NCI-H2227 (cell line): Measurements from ENCODE around the gene MYOF.

ENCODE experiments used
- DNase-seq: peaks from one replicate; lab custom pipeline; 2025; ENCODE audit not compliant: unreplicated experiment; lab: John Stamatoyannopoulos, UW

The MYOF gene, protein sequence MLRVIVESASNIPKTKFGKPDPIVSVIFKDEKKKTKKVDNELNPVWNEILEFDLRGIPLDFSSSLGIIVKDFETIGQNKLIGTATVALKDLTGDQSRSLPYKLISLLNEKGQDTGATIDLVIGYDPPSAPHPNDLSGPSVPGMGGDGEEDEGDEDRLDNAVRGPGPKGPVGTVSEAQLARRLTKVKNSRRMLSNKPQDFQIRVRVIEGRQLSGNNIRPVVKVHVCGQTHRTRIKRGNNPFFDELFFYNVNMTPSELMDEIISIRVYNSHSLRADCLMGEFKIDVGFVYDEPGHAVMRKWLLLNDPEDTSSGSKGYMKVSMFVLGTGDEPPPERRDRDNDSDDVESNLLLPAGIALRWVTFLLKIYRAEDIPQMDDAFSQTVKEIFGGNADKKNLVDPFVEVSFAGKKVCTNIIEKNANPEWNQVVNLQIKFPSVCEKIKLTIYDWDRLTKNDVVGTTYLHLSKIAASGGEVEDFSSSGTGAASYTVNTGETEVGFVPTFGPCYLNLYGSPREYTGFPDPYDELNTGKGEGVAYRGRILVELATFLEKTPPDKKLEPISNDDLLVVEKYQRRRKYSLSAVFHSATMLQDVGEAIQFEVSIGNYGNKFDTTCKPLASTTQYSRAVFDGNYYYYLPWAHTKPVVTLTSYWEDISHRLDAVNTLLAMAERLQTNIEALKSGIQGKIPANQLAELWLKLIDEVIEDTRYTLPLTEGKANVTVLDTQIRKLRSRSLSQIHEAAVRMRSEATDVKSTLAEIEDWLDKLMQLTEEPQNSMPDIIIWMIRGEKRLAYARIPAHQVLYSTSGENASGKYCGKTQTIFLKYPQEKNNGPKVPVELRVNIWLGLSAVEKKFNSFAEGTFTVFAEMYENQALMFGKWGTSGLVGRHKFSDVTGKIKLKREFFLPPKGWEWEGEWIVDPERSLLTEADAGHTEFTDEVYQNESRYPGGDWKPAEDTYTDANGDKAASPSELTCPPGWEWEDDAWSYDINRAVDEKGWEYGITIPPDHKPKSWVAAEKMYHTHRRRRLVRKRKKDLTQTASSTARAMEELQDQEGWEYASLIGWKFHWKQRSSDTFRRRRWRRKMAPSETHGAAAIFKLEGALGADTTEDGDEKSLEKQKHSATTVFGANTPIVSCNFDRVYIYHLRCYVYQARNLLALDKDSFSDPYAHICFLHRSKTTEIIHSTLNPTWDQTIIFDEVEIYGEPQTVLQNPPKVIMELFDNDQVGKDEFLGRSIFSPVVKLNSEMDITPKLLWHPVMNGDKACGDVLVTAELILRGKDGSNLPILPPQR (N-terminal part only)

DNA sequence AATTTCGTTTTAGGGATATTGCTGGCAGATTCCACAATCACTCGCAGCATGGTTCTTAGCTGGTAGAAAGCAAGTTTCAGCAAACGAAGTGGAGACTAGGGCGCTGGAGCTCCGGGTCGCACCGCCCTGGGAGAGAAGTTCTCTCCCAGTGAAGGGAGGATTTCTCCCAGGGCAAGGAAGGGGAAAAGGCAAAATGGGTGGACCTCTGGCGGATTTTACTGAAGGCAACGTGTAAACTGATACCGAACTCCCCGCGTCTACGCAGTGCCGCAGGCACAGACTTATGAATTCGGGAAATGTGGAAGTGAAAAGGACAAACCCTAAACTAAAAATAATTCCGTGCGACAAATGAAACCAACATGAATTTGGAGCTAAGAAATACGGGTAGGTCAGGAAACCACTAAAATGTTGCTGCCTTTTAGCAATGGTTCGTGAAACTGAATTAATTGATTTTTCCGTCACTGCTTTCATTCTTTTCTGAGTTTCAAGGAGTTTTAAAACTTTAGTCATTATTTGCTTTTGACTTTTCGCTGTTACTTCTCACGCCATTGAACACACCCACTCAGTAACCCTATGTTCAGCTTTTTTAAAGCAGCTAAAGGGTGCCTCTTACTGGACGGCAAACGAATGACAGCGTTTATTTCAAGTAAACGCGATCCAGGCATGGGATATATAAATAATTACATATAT, at the start of gene MYOF:
MYOF (minus strand) TSS at position 190 of the 690 bp plus-strand sequence; CDS start at position 50, 140 bp downstream.
- peak; percentile 30 for DNase-seq

DNA sequence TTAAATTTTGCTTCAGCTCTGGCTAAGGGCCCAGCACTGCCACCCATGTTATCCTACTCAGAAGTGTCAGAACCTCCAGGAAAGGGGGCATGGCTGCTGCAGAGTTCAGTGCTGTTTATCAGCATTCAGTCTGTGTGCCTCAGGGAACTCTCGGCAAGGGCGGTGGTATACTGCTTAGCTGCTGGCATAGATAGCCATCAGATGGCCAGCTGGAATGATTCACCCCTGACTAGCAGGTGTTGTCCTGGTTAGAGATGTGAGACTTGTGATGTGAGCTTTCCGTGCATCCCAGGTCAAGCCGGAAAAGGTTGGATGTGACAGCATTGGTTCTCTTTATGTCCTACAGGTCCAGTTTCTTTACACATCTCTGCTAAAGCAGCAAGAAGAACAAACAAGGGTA, 36.4 kb upstream of the MYOF start:
- no peak for DNase-seq

DNA sequence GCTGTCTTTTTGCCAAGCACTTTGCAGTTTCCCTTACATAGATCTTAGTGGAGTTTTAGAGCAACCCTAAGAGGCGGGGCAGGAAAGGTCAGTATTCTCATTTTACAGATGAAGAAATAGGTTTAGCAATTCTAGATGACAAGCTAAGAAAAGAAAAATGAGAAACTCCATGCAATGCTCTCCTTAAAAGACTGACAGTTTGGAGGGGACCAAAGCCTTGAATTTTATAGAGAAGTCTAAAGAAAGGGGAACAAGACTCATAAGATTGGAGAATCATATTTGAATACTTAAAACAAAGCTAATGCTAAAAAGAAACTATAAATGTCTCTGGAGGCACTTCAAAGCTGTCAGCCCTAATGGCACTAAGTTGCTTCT, 33.9 kb upstream of the MYOF start:
- no peak for DNase-seq

DNA sequence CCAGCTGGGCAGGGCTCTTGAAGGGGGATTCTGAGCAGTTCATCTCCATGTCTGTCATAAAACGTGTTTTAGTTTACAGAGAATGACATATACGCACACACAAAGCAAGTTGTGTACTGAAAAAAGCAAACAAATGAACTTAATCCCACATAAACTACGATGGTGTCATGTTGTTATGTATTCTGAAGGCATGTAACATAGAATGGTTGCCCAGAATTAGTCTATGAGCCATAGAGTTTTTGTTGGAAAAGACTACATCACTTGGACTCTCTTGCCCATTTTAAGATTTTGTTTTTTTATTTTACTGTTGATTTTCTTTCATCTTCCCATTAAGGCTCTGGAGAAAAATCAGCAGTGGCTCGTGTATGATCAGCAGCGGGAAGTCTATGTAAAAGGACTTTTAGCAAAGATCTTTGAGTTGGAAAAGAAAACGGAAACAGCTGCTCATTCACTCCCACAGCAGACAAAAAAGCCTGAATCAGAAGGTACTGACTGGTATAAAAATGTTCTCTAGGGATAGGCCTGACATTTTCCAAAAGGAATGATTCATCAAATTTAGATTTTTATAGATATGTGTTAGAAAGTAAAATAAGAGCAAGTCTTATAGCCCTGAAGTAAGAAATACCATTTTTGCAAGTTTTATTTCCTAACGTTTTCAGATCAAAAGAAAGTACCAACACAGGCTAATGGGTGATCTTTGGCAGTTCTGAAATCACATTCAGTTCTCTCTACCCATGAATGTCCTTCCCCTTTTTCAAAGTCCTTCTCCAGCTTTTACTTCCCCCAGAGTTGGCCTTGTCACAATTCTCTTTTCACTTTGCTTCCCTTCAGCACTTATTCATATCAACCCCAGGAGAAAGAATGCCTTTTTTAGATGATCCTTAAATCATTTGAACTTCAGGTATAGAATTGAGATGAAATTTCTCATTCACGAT, 33.2 kb upstream of the MYOF start:
- no peak for DNase-seq

DNA sequence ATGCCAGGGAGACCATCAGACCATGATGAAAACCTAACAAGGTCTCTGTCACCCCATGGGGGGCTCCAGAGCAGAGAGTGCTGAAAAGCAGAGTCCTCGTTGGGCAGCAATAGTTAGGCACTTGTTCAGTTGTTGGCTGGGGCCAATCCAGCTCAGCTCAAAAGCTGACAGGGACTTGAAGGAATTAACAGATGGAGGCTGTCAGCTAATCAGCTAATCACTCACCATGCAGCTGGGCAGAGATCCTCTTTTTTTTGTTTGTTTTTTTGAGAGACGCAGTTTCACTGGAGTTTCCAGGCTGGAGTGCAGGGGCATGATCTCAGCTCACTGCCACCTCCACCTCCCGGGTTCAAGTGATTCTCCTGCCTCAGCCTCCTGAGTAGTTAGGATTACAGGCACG, 32.4 kb upstream of the MYOF start:
- DNase-seq: no peak

DNA sequence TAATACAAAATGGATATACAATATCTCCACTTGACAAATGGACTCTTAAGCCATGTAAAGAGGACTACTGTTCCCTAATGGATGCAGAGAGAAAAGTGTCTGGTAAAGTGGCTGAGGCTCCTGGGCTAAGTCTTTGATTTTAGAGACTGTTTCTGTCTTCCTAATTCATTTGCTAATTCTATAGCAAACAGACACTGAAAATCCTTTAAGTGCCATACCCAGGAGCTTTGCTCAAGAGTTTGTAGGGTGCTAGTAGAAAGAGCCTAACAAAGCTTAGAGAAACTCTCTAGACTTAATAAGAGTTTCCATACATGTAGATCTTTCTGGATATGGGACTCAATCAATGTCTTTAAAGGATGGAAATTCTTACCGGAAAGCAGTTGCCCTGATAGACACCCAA, 31.0 kb upstream of the MYOF start:
- DNase-seq: no peak

DNA sequence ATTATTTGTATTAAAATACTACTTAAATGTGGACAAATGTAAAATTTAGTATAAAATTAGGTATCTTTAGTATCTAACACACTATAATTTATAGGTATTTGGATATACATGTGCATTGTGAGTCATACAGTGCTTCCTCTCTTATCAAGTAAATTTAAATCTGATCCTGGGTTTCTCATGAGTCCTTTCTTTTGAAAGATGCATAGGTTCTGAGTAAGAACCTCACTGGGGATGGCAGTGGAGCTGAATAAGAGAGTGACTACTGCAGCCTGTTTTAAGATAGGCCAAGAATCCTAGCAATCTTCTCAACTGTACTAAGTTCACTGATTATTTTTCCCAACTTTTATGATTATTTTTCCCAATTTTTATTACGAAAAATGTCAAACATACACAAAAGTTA, 30.4 kb upstream of the MYOF start:
- no peak for DNase-seq

DNA sequence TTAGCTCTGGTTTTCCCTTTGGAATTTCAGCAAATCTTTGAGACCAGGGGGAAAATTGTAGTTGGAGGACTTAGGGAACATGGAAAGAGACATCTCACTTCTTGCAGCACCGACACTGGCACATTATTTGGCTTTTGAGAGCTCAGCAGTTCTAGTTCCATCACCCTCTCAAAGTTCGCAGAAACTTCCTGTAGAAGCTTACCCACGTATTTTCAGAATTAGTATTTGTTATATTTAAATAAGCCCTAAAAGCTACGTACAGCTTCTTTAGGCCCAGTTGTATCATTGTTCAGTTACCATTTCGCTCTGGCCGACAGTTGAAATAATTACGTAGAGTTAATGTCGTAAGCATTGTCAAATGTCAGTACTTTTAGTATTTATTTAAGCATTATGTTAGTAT, 27.7 kb upstream of the MYOF start:
- DNase-seq: no peak

DNA sequence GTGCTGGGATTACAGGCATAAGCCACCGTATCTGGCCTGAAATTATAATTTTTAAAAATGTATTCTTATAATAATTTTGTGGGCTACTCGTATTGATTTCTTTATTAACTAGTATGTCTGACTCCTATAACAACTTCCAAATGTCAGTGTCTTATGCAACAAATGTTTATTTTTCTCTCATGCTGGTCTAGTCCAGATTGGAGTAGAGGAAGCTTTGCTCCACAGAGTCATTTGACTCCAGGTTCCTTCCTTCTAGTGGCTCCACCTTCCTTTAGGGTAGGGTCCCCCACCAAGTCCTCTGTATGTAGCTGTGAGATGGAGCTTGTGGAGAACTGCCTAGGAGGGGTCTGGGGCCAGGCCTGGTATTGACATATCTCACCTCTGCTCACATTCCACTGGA, 22.9 kb upstream of the MYOF start:
- no peak for DNase-seq

DNA sequence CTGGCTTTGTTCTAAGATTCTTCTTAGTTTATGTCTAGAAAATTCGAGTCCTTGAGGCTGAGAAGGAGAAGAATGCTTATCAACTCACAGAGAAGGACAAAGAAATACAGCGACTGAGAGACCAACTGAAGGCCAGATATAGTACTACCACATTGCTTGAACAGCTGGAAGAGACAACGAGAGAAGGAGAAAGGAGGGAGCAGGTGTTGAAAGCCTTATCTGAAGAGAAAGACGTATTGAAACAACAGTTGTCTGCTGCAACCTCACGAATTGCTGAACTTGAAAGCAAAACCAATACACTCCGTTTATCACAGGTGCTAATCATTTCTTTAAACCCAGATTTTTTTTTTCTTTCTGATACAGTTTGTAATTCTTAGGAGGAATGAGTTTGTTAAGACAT, 20.9 kb upstream of the MYOF start:
- no peak for DNase-seq

DNA sequence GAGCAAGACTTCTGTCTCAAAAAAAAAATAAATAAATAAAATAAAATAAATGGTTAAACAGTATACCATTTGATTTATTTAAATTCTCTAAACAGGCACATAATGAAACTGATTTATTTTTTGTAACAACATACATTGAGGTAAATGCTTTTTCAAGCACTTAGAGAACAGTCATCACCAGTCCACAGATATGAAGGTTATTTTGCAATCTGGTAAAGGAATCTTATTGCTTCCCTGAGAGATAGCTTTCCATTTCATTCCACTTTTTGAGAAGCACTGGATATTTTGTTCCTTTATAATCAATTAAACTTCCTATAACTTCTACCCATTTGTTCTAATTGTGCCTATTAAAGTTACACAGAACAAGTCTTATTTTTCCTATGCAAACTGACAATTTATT, 19.5 kb upstream of the MYOF start:
- no peak for DNase-seq

DNA sequence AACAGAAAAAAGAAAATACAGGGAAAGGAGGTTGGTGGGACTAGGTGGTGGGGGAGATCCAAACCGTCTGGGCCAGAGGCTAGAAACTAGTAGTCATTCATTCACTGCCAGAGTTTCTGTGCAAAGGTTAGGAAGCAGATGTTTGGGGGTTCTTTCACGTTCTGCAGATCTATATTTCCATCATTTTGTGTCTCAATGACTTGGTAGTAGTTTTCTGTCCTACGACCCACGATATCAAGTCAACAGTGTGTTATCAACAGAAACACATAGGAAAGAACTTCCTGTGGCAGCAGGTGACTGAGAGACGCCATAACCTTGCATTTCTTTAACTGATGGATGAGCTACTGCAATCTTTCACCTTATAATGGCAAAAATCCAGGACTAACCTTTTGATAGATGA, 16.0 kb upstream of the MYOF start:
- no peak for DNase-seq

DNA sequence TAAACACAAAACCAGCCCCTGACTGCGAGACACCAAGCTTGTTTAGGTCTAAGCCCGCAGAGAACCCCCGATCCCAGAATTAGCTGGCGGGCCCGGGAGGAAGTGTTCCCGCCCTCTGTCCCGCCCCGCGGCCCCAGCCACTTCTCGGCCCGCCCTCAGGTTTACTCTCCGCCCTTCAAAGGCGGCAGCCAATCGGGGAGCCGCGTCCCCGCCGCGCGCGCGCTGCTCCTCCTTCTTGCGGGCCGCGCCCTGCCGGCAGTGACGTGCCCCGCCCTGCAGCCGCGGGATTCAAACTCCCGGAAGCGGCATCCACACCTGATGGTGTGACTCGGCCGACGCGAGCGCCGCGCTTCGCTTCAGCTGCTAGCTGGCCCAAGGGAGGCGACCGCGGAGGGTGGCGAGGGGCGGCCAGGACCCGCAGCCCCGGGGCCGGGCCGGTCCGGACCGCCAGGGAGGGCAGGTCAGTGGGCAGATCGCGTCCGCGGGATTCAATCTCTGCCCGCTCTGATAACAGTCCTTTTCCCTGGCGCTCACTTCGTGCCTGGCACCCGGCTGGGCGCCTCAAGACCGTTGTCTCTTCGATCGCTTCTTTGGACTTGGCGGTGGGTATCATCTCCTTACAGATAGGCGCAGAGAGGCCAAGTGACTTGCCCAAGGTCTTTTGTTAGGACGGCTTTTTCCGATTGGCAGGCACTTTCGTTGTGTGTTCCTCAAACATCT, 14.3 kb upstream of the MYOF start, which contains the start of gene CEP55:
CEP55 (plus strand) TSS at position 291 of the 720 bp plus-strand sequence. CDS start 3,440 bp downstream, outside the sequence.
- peak; percentile 93 for DNase-seq

DNA sequence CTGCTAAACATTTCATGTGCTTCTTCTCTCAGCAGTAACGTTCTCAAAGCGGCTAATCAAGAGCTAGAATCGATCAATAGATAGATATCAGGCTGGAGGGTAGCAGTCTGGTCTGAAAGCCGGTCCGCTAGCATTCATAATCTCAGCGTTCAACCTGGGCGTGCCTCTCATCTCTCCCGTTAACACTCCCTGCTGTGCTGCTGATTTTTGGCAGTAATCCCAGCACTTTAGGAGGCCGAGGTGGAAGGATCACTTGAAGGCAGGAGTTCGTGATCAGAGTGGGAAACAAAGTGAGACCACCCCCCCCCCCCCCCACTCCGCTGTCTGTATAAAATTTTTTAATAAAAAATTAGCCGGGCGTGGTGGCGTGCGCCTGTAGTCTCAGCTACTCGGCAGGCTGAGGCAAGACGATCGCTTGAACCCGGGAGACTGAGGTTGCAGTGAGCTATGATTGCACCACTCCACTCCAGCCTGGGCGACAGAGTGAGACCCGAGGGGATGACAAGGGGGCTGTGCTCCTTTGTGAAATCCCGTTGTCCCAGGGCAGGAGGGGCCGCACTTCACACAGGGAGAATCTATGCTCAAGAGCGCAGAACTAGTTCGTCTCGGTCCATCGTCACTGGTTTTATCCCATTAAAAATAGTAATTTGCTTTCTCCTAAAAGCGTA, 13.7 kb upstream of the MYOF start:
- peak; percentile 53 for DNase-seq

DNA sequence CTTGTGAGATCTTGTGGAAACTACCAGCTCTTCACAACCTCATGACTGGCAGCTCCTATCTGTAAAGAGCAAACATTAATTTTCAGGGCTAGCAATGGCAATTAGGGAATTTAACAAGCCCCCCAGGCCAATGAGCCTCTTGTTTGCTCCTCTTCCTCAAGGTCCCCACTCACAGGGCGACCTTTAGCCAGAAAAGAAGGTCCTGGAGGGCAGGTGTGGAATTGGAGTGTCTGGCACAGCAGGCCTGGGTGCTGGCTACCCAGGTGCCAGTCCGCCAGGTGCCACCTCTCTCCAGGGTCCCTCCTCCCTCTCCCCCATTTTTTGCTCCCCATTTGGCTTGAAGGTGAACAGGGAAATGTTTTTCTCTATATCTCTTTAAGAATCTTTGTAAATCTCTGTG, 12.4 kb upstream of the MYOF start:
- DNase-seq: no peak

DNA sequence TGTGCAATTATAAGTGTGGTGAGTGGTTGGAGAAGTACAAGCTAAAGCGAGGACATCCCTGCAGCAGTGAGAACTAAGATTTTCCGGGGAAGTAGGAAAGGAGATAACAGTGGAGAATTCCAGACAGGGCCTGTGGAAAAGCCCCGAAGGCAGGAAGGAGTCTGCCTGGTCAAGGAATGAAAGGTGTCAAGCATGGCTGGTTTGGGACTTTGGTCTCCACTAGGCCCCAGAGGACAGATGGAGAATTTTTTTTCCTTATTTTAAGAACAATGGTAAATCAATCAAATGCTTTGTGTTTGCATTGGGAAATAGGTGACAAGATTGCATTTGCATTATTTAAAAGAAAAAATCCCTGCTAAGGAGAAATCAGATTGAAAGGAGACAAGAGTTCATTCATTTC, 11.0 kb upstream of the MYOF start:
- no peak for DNase-seq

DNA sequence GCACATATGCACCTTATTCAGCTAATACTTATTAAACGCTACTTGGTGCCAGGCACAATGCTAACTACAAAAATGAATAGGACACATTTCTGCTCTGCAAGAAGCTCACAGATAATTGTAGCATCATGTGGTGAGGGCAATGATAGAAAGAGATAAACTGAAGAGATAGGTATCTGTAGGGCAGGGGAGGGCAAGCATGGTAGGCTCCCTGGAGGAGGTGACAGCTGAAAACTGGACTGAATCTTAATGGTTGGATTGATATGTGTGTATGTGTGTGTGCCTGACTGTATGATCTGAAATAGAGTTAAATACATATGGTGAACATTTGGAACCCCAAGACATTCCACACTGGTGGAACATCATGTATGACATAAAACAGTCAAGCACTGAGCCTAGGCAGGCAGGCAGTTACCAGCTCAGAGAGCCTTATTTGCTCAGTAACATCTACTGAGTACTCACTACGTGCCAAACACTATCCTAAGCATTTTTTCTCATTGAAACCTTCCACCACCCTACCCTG, 9.5 kb upstream of the MYOF start:
- DNase-seq: no peak

DNA sequence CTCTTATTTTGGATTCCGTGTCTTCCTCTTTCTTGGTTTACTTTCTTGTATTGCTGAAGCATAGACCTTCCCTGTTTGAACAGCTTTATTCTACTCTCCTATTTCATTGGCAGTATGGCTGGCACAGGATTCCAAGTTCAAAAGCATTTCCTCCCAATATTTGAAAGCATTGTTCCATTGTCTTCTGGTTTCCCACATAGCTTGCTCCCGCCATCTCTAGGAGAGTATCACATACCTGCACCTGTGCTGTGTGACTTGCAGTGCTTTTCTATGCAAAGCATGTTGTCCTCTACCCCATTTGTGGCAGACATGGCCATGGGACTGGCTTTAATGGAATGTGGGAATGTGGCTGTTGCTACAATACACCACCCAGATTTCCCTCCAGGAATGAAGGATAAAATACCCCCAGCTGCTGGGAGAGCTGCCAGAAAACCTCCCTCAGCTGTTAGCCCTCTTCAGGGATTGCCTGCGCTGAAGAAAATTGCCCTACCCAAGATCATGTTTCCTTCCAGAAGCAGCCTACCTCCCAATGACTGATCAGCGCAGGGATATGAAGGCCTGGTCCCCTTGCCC, 6.9 kb upstream of the MYOF start:
- DNase-seq: no peak
